GM19468 (cell line): ENCODE results near the gene ZEB2.

Experiments
- ATAC-seq: cut with Tn5 transposase; IDR thresholded peaks from one replicate; pipeline ENCODE4 v1.9.1; 2021; ENCODE audit warnings: mild to moderate bottlenecking, moderate library complexity, moderate number of reproducible peaks; ENCODE audit not compliant: unreplicated experiment; ENCODE audit errors: extremely low read depth

ZEB2 gene

GRCh38 chr2:144515099-144515695 lies 4.7 kb downstream of the ZEB2 start:
- ATAC-seq, result no peak

- no peak for ATAC-seq
Observed at GRCh38 chr2:144514616-144515091, 5.3 kb downstream of the ZEB2 start.

GRCh38 chr2:144513388-144514101 lies 6.4 kb downstream of the ZEB2 start:
- ATAC-seq, result no peak

- no peak for ATAC-seq
Observed at GRCh38 chr2:144512891-144513351, 7.0 kb downstream of the ZEB2 start.

- no peak for ATAC-seq
Observed at GRCh38 chr2:144512470-144512869, 7.4 kb downstream of the ZEB2 start.

- ATAC-seq, result no peak
Observed at GRCh38 chr2:144511937-144512336, 8.0 kb downstream of the ZEB2 start.

- ATAC-seq, result no peak
Observed at GRCh38 chr2:144511226-144511810, 8.6 kb downstream of the ZEB2 start.

- ATAC-seq, result no peak
Observed at GRCh38 chr2:144510294-144510991, 9.5 kb downstream of the ZEB2 start.

GRCh38 chr2:144509879-144510221 lies 10.1 kb downstream of the ZEB2 start:
- ATAC-seq, result no peak

GRCh38 chr2:144509001-144509878 lies 10.7 kb downstream of the ZEB2 start:
- no peak for ATAC-seq

GRCh38 chr2:144508172-144508851 lies 11.6 kb downstream of the ZEB2 start:
- ATAC-seq, result no peak

GRCh38 chr2:144507441-144508171 lies 12.3 kb downstream of the ZEB2 start:
- no peak for ATAC-seq

- ATAC-seq, result no peak
Observed at GRCh38 chr2:144505245-144505831, 14.6 kb downstream of the ZEB2 start.

GRCh38 chr2:144504218-144504641 lies 15.7 kb downstream of the ZEB2 start:
- no peak for ATAC-seq

GRCh38 chr2:144503242-144503641 lies 16.7 kb downstream of the ZEB2 start:
- no peak for ATAC-seq

GRCh38 chr2:144502369-144502768 lies 17.6 kb downstream of the ZEB2 start:
- ATAC-seq, result no peak

- no peak for ATAC-seq
Observed at GRCh38 chr2:144501627-144502026, 18.3 kb downstream of the ZEB2 start.

GRCh38 chr2:144501118-144501517 lies 18.8 kb downstream of the ZEB2 start:
- no peak for ATAC-seq
